Vagina (tissue), 2 donors: ENCODE results near the gene TTC13. TPM values are rescaled to one million over a fixed set of nuclear protein-coding genes. Genes with fewer than 3 reads are reported as not detected.

Experiments
- DNase-seq, 2 donors: peaks; one replicate each; pipeline ENCODE4 v3.0.0-alpha.2; 2017; ENCODE audit errors: extremely low spot score in 2 of 2
- H3K27ac ChIP-seq: fragments of 200-600 bp; sonication (generic); one replicate; pipeline ENCODE4 v1.5.1; 2019
- H3K27me3 ChIP-seq: fragments of 200-600 bp; sonication (generic); one replicate; pipeline ENCODE4 v1.5.1; 2019
- H3K36me3 ChIP-seq, 2 donors: fragments of 200-600 bp; sonication (generic); one replicate each; pipeline ENCODE4 v1.5.1; 2017 to 2019
- H3K4me1 ChIP-seq: fragments of 200-600 bp; sonication (generic); one replicate; pipeline ENCODE4 v1.5.1; 2019
- H3K4me3 ChIP-seq, 2 donors: fragments of 200-600 bp; sonication (generic); 1 replicate in 1 of 2; 2 replicates in 1 of 2; pipeline ENCODE4 v1.5.1; 2016 to 2019
- H3K9me3 ChIP-seq: fragments of 200-600 bp; sonication (generic); one replicate; pipeline ENCODE4 v1.5.1; 2019
- CTCF ChIP-seq, 3 experiments: fragments of 450-650 bp in 2 of 3; fragments of 200-600 bp in 1 of 3; sonication (generic) in 1 of 3; IDR thresholded peaks; one replicate each; pipeline ENCODE4 v1.5.1; 2017 to 2019; ENCODE audit warnings: antibody characterized with exemption in 3 of 3, mild to moderate bottlenecking in 2 of 3, moderate library complexity in 2 of 3
- POLR2A ChIP-seq, 2 donors: fragments of 450-650 bp; IDR thresholded peaks; one replicate each; pipeline ENCODE4 v1.6.1; 2017; ENCODE audit warnings: antibody characterized with exemption in 2 of 2, mild to moderate bottlenecking in 2 of 2, moderate library complexity in 2 of 2
- POLR2AphosphoS5 ChIP-seq, 2 donors: sonication (generic); formaldehyde crosslinking; IDR thresholded peaks; one replicate each; pipeline ENCODE4 v1.9.0; 2017; ENCODE audit warnings: antibody characterized with exemption in 2 of 2, mild to moderate bottlenecking in 2 of 2, low read depth in 1 of 2; ENCODE audit not compliant: insufficient read depth in 1 of 2
- intact Hi-C: fragments of 100-400 bp; cut with DNase I; formaldehyde crosslinking; loops from one replicate; pipeline ENCODE4 v1.15.1; 2023
- total RNA-seq: library from RNA; depleted of rRNA; stranded (reverse); fragments of >200 nt; gene quantifications from one replicate; pipeline ENCODE4 v1.2.3, GENCODE V29; 2016

Gene TTC13
- total RNA-seq, 1 donor from 2014 or later, result 37.1 TPM

GRCh38 chr1:231019711-231020110, 41.0 kb upstream of the TTC13 start:
- no peak for TF ChIP-seq CTCF (IDR thresholded peaks at IDR 0.05)
- TF ChIP-seq POLR2A (IDR thresholded peaks at IDR 0.05), result no peak
- no peak for TF ChIP-seq POLR2AphosphoS5 (IDR thresholded peaks at IDR 0.05; ENCODE audit: insufficient read depth in 1 of 2, low read depth in 1 of 2)
- peaks cover 15% of the 10 kb centered on the region for H3K4me1 ChIP-seq

GRCh38 chr1:231016966-231017365, 38.3 kb upstream of the TTC13 start:
- H3K4me1 ChIP-seq, result peaks cover 15% of the 10 kb centered on the region
- no peak overlapping the region for H3K4me3 ChIP-seq
- H3K27me3 ChIP-seq, result no peaks in the 10 kb centered on the region
- TF ChIP-seq POLR2A (IDR thresholded peaks at IDR 0.05) (no peak), CTCF (IDR thresholded peaks at IDR 0.05) (no peak), POLR2AphosphoS5 (IDR thresholded peaks at IDR 0.05; ENCODE audit: insufficient read depth in 1 of 2, low read depth in 1 of 2) (peak in 1 of 2 donors; percentile 21)
- intact Hi-C loops, result no loop called here
- peaks cover 0 to 14% of the 10 kb centered on the region in 2 donors for H3K36me3 ChIP-seq
- peak in 1 of 2 donors; percentile 74 for DNase-seq
- no peaks in the 10 kb centered on the region for H3K9me3 ChIP-seq
- H3K27ac ChIP-seq, result no peak overlapping the region

More at GRCh38 chr1:231019711-231020110, 41.0 kb upstream of the TTC13 start:
- no peaks in the 10 kb centered on the region for H3K9me3 ChIP-seq
- DNase-seq, result peak in 1 of 2 donors; percentile 71
- no peak overlapping the region for H3K27ac ChIP-seq
- no peak overlapping the region for H3K4me3 ChIP-seq
- H3K36me3 ChIP-seq, result peaks cover 0 to 14% of the 10 kb centered on the region in 2 donors
- H3K27me3 ChIP-seq, result no peaks in the 10 kb centered on the region
- intact Hi-C loops, result no loop called here

- intact Hi-C loops, result no loop called here
- DNase-seq, result peak in 1 of 2 donors; percentile 49
Observed at GRCh38 chr1:231016234-231016633, 37.6 kb upstream of the TTC13 start.

GRCh38 chr1:231013391-231014015, 34.8 kb upstream of the TTC13 start:
- Histone ChIP-seq H3K36me3 (peaks cover 0 to 4% of the 10 kb centered on the region in 2 donors), H3K4me1 (peaks cover 8% of the 10 kb centered on the region), H3K27me3 (no peaks in the 10 kb centered on the region), H3K27ac (no peak overlapping the region), H3K4me3 (no peak overlapping the region), H3K9me3 (no peaks in the 10 kb centered on the region)
- intact Hi-C loops, result no loop called here
- TF ChIP-seq POLR2AphosphoS5 (IDR thresholded peaks at IDR 0.05; ENCODE audit: insufficient read depth in 1 of 2, low read depth in 1 of 2) (no peak), POLR2A (IDR thresholded peaks at IDR 0.05) (no peak), CTCF (IDR thresholded peaks at IDR 0.05) (no peak)
- no peak for DNase-seq

More at GRCh38 chr1:231016234-231016633, 37.6 kb upstream of the TTC13 start:
- no peaks in the 10 kb centered on the region for H3K9me3 ChIP-seq
- H3K4me1 ChIP-seq, result peaks cover 15% of the 10 kb centered on the region
- no peak overlapping the region for H3K4me3 ChIP-seq
- no peak for TF ChIP-seq CTCF (IDR thresholded peaks at IDR 0.05)
- peak in 1 of 2 donors; percentile 20 for TF ChIP-seq POLR2AphosphoS5 (IDR thresholded peaks at IDR 0.05; ENCODE audit: insufficient read depth in 1 of 2, low read depth in 1 of 2)
- TF ChIP-seq POLR2A (IDR thresholded peaks at IDR 0.05), result no peak
- no peaks in the 10 kb centered on the region for H3K27me3 ChIP-seq
- H3K27ac ChIP-seq, result no peak overlapping the region
- H3K36me3 ChIP-seq, result peaks cover 0 to 14% of the 10 kb centered on the region in 2 donors

GRCh38 chr1:231011963-231012362, 33.3 kb upstream of the TTC13 start:
- Histone ChIP-seq H3K36me3 (peaks cover 0 to 4% of the 10 kb centered on the region in 2 donors), H3K4me1 (peaks cover 3% of the 10 kb centered on the region), H3K27ac (no peak overlapping the region), H3K4me3 (no peak overlapping the region), H3K9me3 (no peaks in the 10 kb centered on the region), H3K27me3 (no peaks in the 10 kb centered on the region)
- TF ChIP-seq POLR2AphosphoS5 (IDR thresholded peaks at IDR 0.05; ENCODE audit: insufficient read depth in 1 of 2, low read depth in 1 of 2) (no peak), POLR2A (IDR thresholded peaks at IDR 0.05) (no peak), CTCF (IDR thresholded peaks at IDR 0.05) (no peak)
- intact Hi-C loops, result no loop called here
- DNase-seq, result no peak
